ENCODE data around the gene TKT.

- TF ChIP-seq REST (IDR thresholded peaks at IDR 0.05; ENCODE audit: borderline replicate concordance) (no peak), POLR2AphosphoS5 (IDR thresholded peaks at IDR 0.05) (no peak)
Measured at GRCh38 chr3:53278667-53279066, 22.8 kb upstream of the TKT start.

Measured in neural cell (in vitro differentiated cells).